GM12878 (cell line): ENCODE data around the gene ARHGAP19. TPM values are rescaled to one million over a fixed set of nuclear protein-coding genes. Genes with fewer than 3 reads are reported as not detected.

Source experiments
- ATAC-seq: fragments of 200-7000 bp; cut with Tn5 transposase; 3 replicates; pipeline ENCODE4 v1.9.1; 2020; ENCODE audit warnings: mild to moderate bottlenecking, moderate library complexity
- BruUV-seq: library from RNA; stranded (reverse); fragments of 400-500 nt; replicated peaks from 2 replicates; lab custom pipeline; 2021; lab: Mats Ljungman, UMichigan
- CTCF ChIA-PET: fragments of 300-600 bp; sonication (Branson Sonifier 250); formaldehyde crosslinking; extraction: SDS; loops from one replicate; lab custom pipeline; 2021; ENCODE audit warnings: inconsistent platforms; lab: Yijun Ruan, JAX
- POLR2A ChIA-PET: fragments of 350-600 bp; formaldehyde crosslinking; extraction: SDS; loops from one replicate; lab custom pipeline; 2021; ENCODE audit warnings: inconsistent platforms; lab: Charles Lee
- RAD21 ChIA-PET: fragments of 300-600 bp; sonication (Branson Sonifier 250); formaldehyde crosslinking; loops from one replicate; lab custom pipeline; 2023; ENCODE audit warnings: antibody characterized with exemption; ENCODE audit not compliant: unreplicated experiment; lab: Charles Lee
- SMC1A ChIA-PET: fragments of 300-600 bp; sonication (Branson Sonifier 250); formaldehyde crosslinking; loops from one replicate; lab custom pipeline; 2023; ENCODE audit not compliant: unreplicated experiment, uncharacterized antibody; lab: Charles Lee
- DNase-seq: peaks from one replicate; pipeline ENCODE4 v3.0.0-alpha.2; 2011; ENCODE audit warnings: low read depth, low spot score
- FAIRE-seq: peaks from 3 replicates; lab custom pipeline; 2011; peaks lifted over from hg19 to GRCh38; lab: Jason Lieb, UNC
- H2AFZ ChIP-seq: 2 replicates; pipeline ENCODE4 v1.6.0; 2011; ENCODE audit warnings: low read depth, low read length, control low read depth; ENCODE audit not compliant: control insufficient read depth
- H3K27ac ChIP-seq: 2 replicates; pipeline ENCODE4 v1.5.1; 2011; ENCODE audit warnings: control low read depth; ENCODE audit not compliant: control insufficient read depth, insufficient read depth
- H3K27me3 ChIP-seq, 2 experiments: replicated peaks in 1 of 2; 2 replicates each; pipeline versions ENCODE4 v1.6.0 to v1.6.1; 2011; ENCODE audit warnings: low read length in 1 of 2; ENCODE audit not compliant: control insufficient read depth in 2 of 2, insufficient read depth in 2 of 2
- H3K36me3 ChIP-seq, 2 experiments: 2 replicates each; pipeline ENCODE4 v1.5.1; 2011; ENCODE audit warnings: low read length in 1 of 2; ENCODE audit not compliant: control insufficient read depth in 2 of 2, insufficient read depth in 2 of 2
- H3K4me1 ChIP-seq: 2 replicates; pipeline ENCODE4 v1.6.1; 2011; ENCODE audit warnings: mild to moderate bottlenecking, low read length, moderate library complexity, mixed read lengths; ENCODE audit not compliant: control insufficient read depth, insufficient read depth
- H3K4me2 ChIP-seq: 2 replicates; pipeline ENCODE4 v1.6.0; 2011; ENCODE audit warnings: control low read depth; ENCODE audit not compliant: control insufficient read depth, insufficient read depth
- H3K4me3 ChIP-seq: fragments of 200-600 bp; sonication (generic); 2 replicates; pipeline ENCODE4 v1.5.1; 2016
- H3K79me2 ChIP-seq: 2 replicates; pipeline ENCODE4 v1.6.0; 2011; ENCODE audit warnings: low read length; ENCODE audit not compliant: control insufficient read depth, insufficient read depth
- H3K9ac ChIP-seq: 2 replicates; pipeline ENCODE4 v1.8.0; 2011; ENCODE audit warnings: low read length, control low read depth, mixed read lengths; ENCODE audit not compliant: control insufficient read depth, insufficient read depth
- H3K9me3 ChIP-seq: replicated peaks from 3 replicates; pipeline ENCODE4 v1.5.1; 2011; ENCODE audit warnings: mild to moderate bottlenecking, low read length; ENCODE audit not compliant: control insufficient read depth, insufficient read depth
- H4K20me1 ChIP-seq: 2 replicates; pipeline ENCODE4 v1.6.0; 2011; ENCODE audit not compliant: control insufficient read depth, insufficient read depth
- MTA2 ChIP-seq: fragments of 450-650 bp; IDR thresholded peaks from 2 replicates; pipeline ENCODE4 v1.6.1; 2016; ENCODE audit warnings: low read depth, mild to moderate bottlenecking, moderate library complexity
- MTA3 ChIP-seq: IDR thresholded peaks from 2 replicates; pipeline ENCODE4 v1.6.1; 2012; ENCODE audit warnings: low read length, inconsistent platforms, borderline replicate concordance
- RB1 ChIP-seq: fragments of 450-650 bp; formaldehyde crosslinking; IDR thresholded peaks from 2 replicates; pipeline ENCODE4 v1.6.1; 2017; ENCODE audit warnings: mild to moderate bottlenecking, borderline replicate concordance
- ZNF622 ChIP-seq: fragments of 450-650 bp; IDR thresholded peaks from 2 replicates; pipeline ENCODE4 v1.6.1; 2017; ENCODE audit warnings: mild to moderate bottlenecking, inconsistent platforms
- WGBS: methylation state at CpG from one replicate; pipeline ENCODE4 v1.1.6; 2016; ENCODE audit warnings: low lambda C conversion rate; ENCODE audit not compliant: insufficient replicate concordance, insufficient coverage; ENCODE audit errors: missing lambda C conversion rate; 5-methylcytosine and 5-hydroxymethylcytosine counted together
- in situ Hi-C: fragments of 300-500 bp; cut with MboI; formaldehyde crosslinking; loops from 9 replicates; pipeline ENCODE4 v1.14.3; 2018; ENCODE audit warnings: mixed read lengths
- intact Hi-C: fragments of 100-400 bp; cut with micrococcal nuclease; formaldehyde crosslinking; loops from one replicate; pipeline ENCODE4 v1.14.2; 2022; ENCODE audit not compliant: unreplicated experiment
- polyA plus RNA-seq, 11 experiments: library from polyadenylated mRNA; depleted of rRNA in 4 of 11; unstranded in 6 of 11; stranded (reverse) in 5 of 11; fragments of >200 nt; fragmentation: Nextera tagmentation in 4 of 11; fragmentation: Illumina TruSeq in 1 of 11; extraction: Ambion mirVana in 4 of 11; extraction: Trizol in 1 of 11; gene quantifications; 1 replicate in 1 of 11; 2 replicates in 10 of 11; pipeline versions ENCODE4 v1.2.1 to v1.2.3, GENCODE V29; 2011 to 2016; ENCODE audit warnings: inconsistent platforms in 2 of 11, missing spikeins in 2 of 11, low read depth in 1 of 11
- total RNA-seq, 4 experiments: library from RNA; depleted of rRNA in 3 of 4; stranded (reverse); fragments of >200 nt in 3 of 4; fragmentation: Illumina TruSeq in 1 of 4; extraction: Trizol in 1 of 4; gene quantifications; 2 replicates each; pipeline versions ENCODE4 v1.2.1 to v1.2.3, GENCODE V29; 2013 to 2021
- TF ChIP-seq, protein P1 (sequence below): IDR thresholded peaks from 2 replicates; pipeline ENCODE4 v1.6.1; 2012; ENCODE audit warnings: improper control_type of control experiment, low read depth, low read length; ENCODE audit not compliant: insufficient replicate concordance
- TF ChIP-seq, protein P2 (sequence below): fragments of 450-650 bp; conservative IDR thresholded peaks from 2 replicates; pipeline ENCODE4 v1.6.1; 2017; ENCODE audit warnings: mild to moderate bottlenecking, moderate library complexity

The ARHGAP19 gene
- total and polyA plus RNA-seq, 10 of the 15 experiments (the other 5 are each of a cell fraction or from before 2014, with no cell fraction given): 13.3 to 40.7 (median 22.6) TPM

DNA sequence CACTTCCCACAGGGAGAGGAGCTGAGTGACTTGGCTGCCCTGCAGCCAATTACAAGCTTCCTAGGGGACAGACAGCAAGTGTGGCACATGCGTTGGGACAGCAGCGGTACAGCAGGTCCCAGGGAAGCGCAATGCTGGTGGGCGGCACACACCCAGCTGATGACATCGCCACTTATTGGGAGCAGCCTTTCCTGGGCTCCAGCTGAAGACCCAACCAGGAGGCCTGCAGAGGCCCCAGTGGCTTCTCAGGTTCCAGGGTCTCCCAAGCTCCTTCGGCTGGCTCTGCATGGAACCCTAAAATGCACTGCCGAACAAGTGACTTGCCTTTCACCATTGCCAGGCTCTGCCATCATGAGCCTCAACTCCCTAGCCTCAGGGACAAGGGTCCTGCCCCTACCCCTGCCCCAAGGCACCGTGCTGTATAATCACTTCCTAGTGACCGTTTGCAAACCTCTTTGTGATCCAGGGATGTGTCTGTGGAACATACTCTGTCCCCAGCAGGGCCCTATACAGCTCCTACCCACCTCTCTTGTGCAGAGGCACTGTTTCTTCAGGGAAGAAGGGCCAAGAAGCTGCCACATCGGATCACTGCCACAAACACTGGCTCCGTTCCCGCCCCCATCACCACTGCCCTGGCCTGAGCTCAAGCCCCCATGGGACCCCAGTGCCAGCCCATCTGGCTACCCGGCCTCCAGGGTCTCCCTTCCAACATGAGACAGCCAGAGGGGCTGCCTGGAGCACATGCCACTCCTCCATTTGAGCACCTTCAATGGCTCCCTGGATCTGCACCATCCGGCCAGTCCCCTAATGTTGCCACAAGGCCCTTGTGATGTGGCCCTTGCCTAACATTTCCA is 87.4 kb downstream of the ARHGAP19 start:
- no TSS peak for BruUV-seq
- ChIA-PET POLR2A (no interaction called here), SMC1A (interaction anchor here (0.8 to 1.8 kb wide), 2 partner anchors 123 to 132 kb away, joined by 3 to 10 read pairs; no protein-coding TSS in a partner anchor), CTCF (interaction anchor here (0.7 to 22.9 kb wide), 6 partner anchors 8 to 835 kb away, joined by 3 to 651 read pairs (median 18); no protein-coding TSS in a partner anchor), RAD21 (interaction anchor here (9.2 kb wide), 1 partner anchor 133 kb away, joined by 128 read pairs; no protein-coding TSS in a partner anchor)
- in situ Hi-C loops (loop anchor here (5.0 kb wide), 1 partner anchor 133 kb away; no protein-coding TSS in a partner anchor), intact Hi-C loops (no loop called here)
- Histone ChIP-seq H2AFZ (no peak overlapping the region), H4K20me1 (no peaks in the 10 kb centered on the region), H3K4me2 (no peak overlapping the region), H3K36me3 (no peaks in the 10 kb centered on the region), H3K79me2 (no peaks in the 10 kb centered on the region), H3K27me3 (no peaks in the 10 kb centered on the region), H3K9me3 (no peaks in the 10 kb centered on the region), H3K4me1 (peaks cover 14% of the 10 kb centered on the region), H3K9ac (no peak overlapping the region), H3K27ac (no peak overlapping the region), H3K4me3 (no peak overlapping the region)
- WGBS: 76% methylated on average over 14 of the region's 14 CpGs
- no peak for ATAC-seq
- no peak for TF ChIP-seq ZNF622
- no peak for FAIRE-seq
- no peak for DNase-seq

DNA sequence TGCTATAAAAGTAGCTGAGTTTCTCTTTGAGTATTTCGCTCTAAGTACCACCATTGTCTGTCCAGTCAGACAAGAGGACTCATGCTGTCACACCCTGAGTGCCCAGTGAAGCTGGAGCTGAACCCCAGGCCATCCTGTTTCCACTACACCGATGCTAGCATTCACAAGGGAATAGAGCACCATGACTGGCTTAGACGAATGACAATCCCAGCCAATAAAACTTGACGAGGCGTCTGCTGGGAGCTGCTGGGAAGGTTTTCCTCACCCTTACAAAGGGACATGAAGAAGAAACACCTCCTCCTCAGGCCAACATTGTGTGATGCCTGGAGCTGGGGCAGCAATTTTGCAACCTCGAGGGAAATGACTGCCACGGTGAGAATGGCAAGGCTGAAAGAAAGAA is 89.2 kb downstream of the ARHGAP19 start:
- no peaks in the 10 kb centered on the region for H4K20me1 ChIP-seq
- ATAC-seq (no peak), FAIRE-seq (no peak), DNase-seq (no peak)
- intact Hi-C loops (no loop called here), in situ Hi-C loops (no loop called here)
- no peak overlapping the region for H3K27ac ChIP-seq
- no peaks in the 10 kb centered on the region for H3K79me2 ChIP-seq
- ChIA-PET SMC1A (interaction anchor here (0.7 to 1.8 kb wide), 2 partner anchors 15 to 130 kb away, joined by 3 to 10 read pairs; no protein-coding TSS in a partner anchor), RAD21 (interaction anchor here (1.6 kb wide), 1 partner anchor 166 kb away, joined by 5 read pairs; no protein-coding TSS in a partner anchor), POLR2A (interaction anchor here (0.6 kb wide), 1 partner anchor 349 kb away, joined by 8 read pairs; no protein-coding TSS in a partner anchor), CTCF (interaction anchor here (0.8 to 22.9 kb wide), 8 partner anchors 9 to 833 kb away, joined by 3 to 651 read pairs (median 4); no protein-coding TSS in a partner anchor)
- H3K4me1 ChIP-seq: peaks cover 14% of the 10 kb centered on the region
- no peak overlapping the region for H3K4me3 ChIP-seq
- H2AFZ ChIP-seq: no peak overlapping the region
- H3K9ac ChIP-seq: no peak overlapping the region
- no peaks in the 10 kb centered on the region for H3K36me3 ChIP-seq
- WGBS: 86% methylated on average over 7 of the region's 7 CpGs
- BruUV-seq: no TSS peak
- H3K9me3 ChIP-seq: no peaks in the 10 kb centered on the region
- H3K27me3 ChIP-seq: no peaks in the 10 kb centered on the region
- H3K4me2 ChIP-seq: no peak overlapping the region
- no peak for TF ChIP-seq RB1
- TF ChIP-seq, protein P1, sequence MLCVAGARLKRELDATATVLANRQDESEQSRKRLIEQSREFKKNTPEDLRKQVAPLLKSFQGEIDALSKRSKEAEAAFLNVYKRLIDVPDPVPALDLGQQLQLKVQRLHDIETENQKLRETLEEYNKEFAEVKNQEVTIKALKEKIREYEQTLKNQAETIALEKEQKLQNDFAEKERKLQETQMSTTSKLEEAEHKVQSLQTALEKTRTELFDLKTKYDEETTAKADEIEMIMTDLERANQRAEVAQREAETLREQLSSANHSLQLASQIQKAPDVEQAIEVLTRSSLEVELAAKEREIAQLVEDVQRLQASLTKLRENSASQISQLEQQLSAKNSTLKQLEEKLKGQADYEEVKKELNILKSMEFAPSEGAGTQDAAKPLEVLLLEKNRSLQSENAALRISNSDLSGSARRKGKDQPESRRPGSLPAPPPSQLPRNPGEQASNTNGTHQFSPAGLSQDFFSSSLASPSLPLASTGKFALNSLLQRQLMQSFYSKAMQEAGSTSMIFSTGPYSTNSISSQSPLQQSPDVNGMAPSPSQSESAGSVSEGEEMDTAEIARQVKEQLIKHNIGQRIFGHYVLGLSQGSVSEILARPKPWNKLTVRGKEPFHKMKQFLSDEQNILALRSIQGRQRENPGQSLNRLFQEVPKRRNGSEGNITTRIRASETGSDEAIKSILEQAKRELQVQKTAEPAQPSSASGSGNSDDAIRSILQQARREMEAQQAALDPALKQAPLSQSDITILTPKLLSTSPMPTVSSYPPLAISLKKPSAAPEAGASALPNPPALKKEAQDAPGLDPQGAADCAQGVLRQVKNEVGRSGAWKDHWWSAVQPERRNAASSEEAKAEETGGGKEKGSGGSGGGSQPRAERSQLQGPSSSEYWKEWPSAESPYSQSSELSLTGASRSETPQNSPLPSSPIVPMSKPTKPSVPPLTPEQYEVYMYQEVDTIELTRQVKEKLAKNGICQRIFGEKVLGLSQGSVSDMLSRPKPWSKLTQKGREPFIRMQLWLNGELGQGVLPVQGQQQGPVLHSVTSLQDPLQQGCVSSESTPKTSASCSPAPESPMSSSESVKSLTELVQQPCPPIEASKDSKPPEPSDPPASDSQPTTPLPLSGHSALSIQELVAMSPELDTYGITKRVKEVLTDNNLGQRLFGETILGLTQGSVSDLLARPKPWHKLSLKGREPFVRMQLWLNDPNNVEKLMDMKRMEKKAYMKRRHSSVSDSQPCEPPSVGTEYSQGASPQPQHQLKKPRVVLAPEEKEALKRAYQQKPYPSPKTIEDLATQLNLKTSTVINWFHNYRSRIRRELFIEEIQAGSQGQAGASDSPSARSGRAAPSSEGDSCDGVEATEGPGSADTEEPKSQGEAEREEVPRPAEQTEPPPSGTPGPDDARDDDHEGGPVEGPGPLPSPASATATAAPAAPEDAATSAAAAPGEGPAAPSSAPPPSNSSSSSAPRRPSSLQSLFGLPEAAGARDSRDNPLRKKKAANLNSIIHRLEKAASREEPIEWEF: no peak
- TF ChIP-seq, protein P2, sequence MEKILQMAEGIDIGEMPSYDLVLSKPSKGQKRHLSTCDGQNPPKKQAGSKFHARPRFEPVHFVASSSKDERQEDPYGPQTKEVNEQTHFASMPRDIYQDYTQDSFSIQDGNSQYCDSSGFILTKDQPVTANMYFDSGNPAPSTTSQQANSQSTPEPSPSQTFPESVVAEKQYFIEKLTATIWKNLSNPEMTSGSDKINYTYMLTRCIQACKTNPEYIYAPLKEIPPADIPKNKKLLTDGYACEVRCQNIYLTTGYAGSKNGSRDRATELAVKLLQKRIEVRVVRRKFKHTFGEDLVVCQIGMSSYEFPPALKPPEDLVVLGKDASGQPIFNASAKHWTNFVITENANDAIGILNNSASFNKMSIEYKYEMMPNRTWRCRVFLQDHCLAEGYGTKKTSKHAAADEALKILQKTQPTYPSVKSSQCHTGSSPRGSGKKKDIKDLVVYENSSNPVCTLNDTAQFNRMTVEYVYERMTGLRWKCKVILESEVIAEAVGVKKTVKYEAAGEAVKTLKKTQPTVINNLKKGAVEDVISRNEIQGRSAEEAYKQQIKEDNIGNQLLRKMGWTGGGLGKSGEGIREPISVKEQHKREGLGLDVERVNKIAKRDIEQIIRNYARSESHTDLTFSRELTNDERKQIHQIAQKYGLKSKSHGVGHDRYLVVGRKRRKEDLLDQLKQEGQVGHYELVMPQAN: no peak
- TF ChIP-seq MTA2: no peak
- no peak for TF ChIP-seq MTA3
